Myocyte (in vitro differentiated cells): ENCODE results near the gene SPTLC2. TPM values are rescaled to one million over a fixed set of nuclear protein-coding genes. Genes with fewer than 3 reads are reported as not detected.
A peak's percentile ranks its signal among the peaks of the same experiment; 100 is the strongest.

ENCODE experiments used
- DNase-seq: peaks from one replicate; pipeline ENCODE4 v3.0.0-alpha.2; 2012; ENCODE audit warnings: low read depth
- total RNA-seq: library from RNA; depleted of rRNA; stranded (reverse); fragments of >200 nt; gene quantifications from 2 replicates; pipeline ENCODE4 v1.2.3, GENCODE V29; 2014

SPTLC2 gene
- total RNA-seq, 1 donor from 2014 or later: 11.6 TPM

DNA sequence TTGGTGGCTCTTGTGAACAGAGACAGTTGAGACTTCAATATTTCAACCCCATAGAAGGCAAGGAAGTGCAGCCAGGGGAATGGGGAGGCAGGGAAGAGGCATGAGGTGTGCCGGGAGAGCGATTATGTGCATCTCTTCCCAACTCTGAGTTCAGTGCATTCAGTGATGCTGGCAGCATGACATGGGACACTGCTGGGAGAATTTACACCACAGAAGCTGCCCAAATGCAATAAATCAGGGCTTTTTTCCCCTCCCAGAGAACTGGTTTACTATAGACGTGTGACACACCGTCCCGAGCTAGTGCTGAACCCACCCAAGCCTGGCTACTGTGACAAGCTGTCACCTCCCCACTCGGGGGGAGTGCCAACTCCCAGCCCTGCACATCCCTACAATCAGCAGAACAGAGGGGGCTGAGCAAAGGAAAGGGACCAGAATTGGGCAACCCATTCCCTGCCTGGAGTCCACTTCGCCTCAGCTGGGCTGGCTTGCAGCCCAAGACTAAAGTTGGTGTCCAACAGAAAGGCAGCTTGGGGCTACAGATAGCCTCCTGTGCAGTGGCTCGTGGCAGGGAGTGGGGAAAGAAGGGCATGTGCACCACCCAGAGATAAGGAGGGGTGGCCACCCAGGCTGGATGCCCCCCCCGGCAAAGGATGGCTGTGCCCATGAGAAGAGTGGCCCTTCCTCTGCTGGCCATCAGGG is 141.8 kb downstream of the SPTLC2 start:
- DNase-seq: no peak

DNA sequence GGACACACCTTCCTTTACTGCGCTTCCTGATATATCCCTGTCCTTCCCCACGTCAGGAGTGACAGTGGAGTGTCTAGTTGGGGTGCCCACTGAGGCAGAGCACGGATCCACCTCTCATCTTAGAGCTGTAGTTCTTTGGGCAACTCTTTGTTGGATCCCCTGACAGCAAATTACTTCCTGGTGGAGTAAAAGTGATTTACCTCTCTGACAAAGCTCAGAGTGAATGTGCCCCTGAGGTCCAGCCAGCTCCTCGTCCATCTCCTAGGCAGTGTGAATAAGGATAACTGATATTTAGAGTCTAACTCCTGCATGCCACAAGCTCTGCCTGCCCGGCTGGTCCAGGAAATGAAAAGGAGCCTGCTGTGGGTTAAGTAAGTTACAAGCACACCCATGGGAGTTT is 142.5 kb downstream of the SPTLC2 start:
- no peak for DNase-seq

GRCh38 chr14:77470224-77470870 is 146.1 kb downstream of the SPTLC2 start:
- no peak for DNase-seq

DNA sequence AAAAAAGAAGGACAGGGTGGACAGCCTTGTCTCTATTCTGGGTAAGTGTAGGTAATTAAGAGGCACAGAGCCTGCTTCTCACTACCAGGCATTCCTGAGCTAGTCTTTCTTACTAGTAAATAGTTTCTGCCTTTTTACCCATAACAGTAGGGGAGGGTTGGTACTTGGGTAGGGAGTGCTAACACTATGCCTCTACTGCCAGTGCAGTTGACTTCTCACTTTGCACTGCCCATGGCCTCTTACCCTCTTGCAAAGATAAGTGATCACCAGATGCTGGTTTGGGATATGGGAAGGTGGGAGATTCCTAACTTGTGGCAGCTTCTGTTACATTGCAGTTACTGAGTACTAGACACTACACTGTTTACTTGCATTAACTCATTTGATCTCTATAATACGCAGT is 146.9 kb downstream of the SPTLC2 start:
- no peak for DNase-seq

DNA sequence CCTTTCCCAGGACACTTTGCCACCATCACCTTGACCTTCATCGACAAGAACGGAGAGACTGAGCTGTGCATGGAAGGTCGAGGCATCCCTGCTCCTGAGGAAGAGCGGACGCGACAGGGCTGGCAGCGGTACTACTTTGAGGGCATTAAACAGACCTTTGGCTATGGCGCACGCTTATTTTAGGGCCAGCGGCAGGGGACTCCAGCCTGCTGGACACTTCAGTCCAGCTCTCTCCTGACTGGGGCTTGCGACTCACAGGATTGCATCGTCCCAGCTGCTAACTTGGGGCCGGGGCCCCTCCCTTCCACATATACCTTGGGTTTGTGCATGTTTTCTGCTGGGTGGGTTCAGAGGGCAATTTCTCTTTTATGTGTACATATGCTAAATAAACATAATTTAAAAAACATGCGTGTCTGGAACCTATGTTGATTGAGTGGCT is 147.4 kb downstream of the SPTLC2 start:
- DNase-seq: no peak

- no peak for DNase-seq
Observed at GRCh38 chr14:77467801-77468200, 148.6 kb downstream of the SPTLC2 start.

DNA sequence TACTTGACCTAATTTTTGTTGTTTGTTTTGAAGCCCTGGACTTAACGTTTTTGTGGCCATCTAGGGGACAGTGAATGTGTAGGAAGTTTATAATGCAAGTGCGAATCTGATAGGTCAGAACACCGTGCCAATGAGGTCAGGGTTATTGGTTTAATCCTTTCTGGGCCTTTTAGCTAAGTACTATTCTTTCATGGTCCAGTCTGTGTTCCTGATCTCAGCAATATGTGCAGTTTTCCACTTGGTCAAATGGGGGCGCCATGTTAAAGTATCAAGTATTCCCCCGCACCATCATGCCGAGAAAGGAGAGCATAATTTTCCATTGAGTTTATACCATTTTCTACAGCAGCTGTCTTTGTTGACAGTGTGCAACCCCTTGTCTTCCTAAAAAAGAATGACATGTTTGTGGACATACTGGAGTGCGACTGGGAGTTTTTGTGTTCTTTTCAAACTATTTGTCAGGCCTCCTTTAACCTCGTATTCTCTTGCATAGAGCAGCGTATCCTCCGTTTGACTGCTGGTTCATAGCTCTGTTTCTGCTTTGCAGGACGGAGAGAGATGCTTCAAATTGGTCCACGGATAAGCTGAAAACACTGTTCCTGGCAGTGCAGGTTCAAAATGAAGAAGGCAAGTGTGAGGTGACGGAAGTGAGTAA is 157.2 kb downstream of the SPTLC2 start:
- DNase-seq: peak; percentile 77

GRCh38 chr14:77458249-77458950 is 158.0 kb downstream of the SPTLC2 start:
- DNase-seq: peak; percentile 27

GRCh38 chr14:77457522-77458248 is 158.8 kb downstream of the SPTLC2 start, which contains the start of the genes AHSA1 and VIPAS39:
AHSA1 (plus strand) TSS chr14:77458093; CDS start chr14:77458190, 97 bp downstream.
VIPAS39 (minus strand) TSS chr14:77457601; CDS start chr14:77454102, 3,499 bp downstream.
- DNase-seq: peak; percentile 99

- DNase-seq: no peak
Observed at GRCh38 chr14:77457115-77457521, 159.3 kb downstream of the SPTLC2 start.

Other genes with a start within 250 kb of the SPTLC2 start
- 5.5 and 6.0 TPM in 2 replicates for gene TMED8, start 239.5 kb downstream of the SPTLC2 start, total RNA-seq
- 0.99 and 1.7 TPM in 2 replicates for gene SAMD15, start 239.3 kb downstream of the SPTLC2 start, total RNA-seq
- not detected in 2 replicates for gene NOXRED1, start 193.1 kb downstream of the SPTLC2 start, total RNA-seq
- 20.0 and 20.2 TPM in 2 replicates for gene VIPAS39, start 159.0 kb downstream of the SPTLC2 start, total RNA-seq
- gene AHSA1, start 158.5 kb downstream of the SPTLC2 start, total RNA-seq: 165 and 207 TPM in 2 replicates
- 0.05 TPM in 1 of 2 replicates, not detected in the other for gene ISM2, start 117.8 kb downstream of the SPTLC2 start, total RNA-seq
- gene ALKBH1, start 91.4 kb upstream of the SPTLC2 start, total RNA-seq: 8.5 and 9.6 TPM in 2 replicates
- gene SLIRP, start 91.5 kb upstream of the SPTLC2 start, total RNA-seq: 178 and 295 TPM in 2 replicates
- 48.4 and 61.5 TPM in 2 replicates for gene SNW1, start 144.5 kb upstream of the SPTLC2 start, total RNA-seq
- gene ADCK1, start 183.5 kb upstream of the SPTLC2 start, total RNA-seq: 5.5 and 12.3 TPM in 2 replicates